K562 (cell line): Measurements from ENCODE around the gene JPH3.

Experiments used
- CBX2 ChIP-seq: fragments of 200-600 bp; sonication (generic); IDR thresholded peaks from one replicate; pipeline ENCODE4 v1.6.1; 2012; ENCODE audit warnings: mild to moderate bottlenecking, low read length, inconsistent platforms; ENCODE audit not compliant: insufficient read depth, poor library complexity, severe bottlenecking
- CTCF ChIP-seq, 3 experiments: IDR thresholded peaks in 2 of 3; conservative IDR thresholded peaks in 1 of 3; 2 replicates each; pipeline ENCODE4 v1.5.1; 2011 to 2012; ENCODE audit warnings: low read length in 3 of 3, mild to moderate bottlenecking in 3 of 3, control low read depth in 2 of 3, improper control_type of control experiment in 1 of 3, inconsistent platforms in 1 of 3, low read depth in 1 of 3, mixed read lengths in 1 of 3, moderate library complexity in 1 of 3; ENCODE audit not compliant: insufficient read depth in 2 of 3
- IRF1 ChIP-seq: sonication (generic); formaldehyde crosslinking; IDR thresholded peaks from 2 replicates; pipeline ENCODE4 v1.8.0; 2022; ENCODE audit warnings: missing genetic modification reagents, mild to moderate bottlenecking, borderline replicate concordance
- MBD2 ChIP-seq: sonication (generic); IDR thresholded peaks from 2 replicates; pipeline ENCODE4 v1.6.1; 2016; ENCODE audit warnings: low read depth, borderline replicate concordance
- RBM17 ChIP-seq: fragments of 200-400 bp; formaldehyde crosslinking; IDR thresholded peaks from 2 replicates; pipeline ENCODE4 v1.6.1; 2017; ENCODE audit warnings: low read depth, mild to moderate bottlenecking, low read length, borderline replicate concordance
- RFX5 ChIP-seq: IDR thresholded peaks from 2 replicates; pipeline ENCODE4 v1.6.1; 2011; ENCODE audit warnings: low read depth, mild to moderate bottlenecking, improper control_type of control experiment, low read length
- SETDB1 ChIP-seq: IDR thresholded peaks from one replicate; pipeline ENCODE4 v1.6.1; 2012; ENCODE audit warnings: low read length, control low read depth, inconsistent platforms
- ZBTB1 ChIP-seq: sonication (generic); formaldehyde crosslinking; IDR thresholded peaks from 2 replicates; pipeline ENCODE4 v1.8.1; 2023; ENCODE audit warnings: missing genetic modification reagents, low read depth, mild to moderate bottlenecking, borderline replicate concordance
- ZNF589 ChIP-seq: fragments of 200-800 bp; sonication (Bioruptor generic); IDR thresholded peaks from 2 replicates; pipeline ENCODE4 v1.6.1; 2016; ENCODE audit warnings: low read depth, missing genetic modification characterization, missing compliant biosample characterization
- ZZZ3 ChIP-seq: fragments of 450-650 bp; IDR thresholded peaks from 2 replicates; pipeline ENCODE4 v1.6.1; 2016; ENCODE audit warnings: antibody characterized with exemption, mild to moderate bottlenecking, moderate library complexity

- peak; percentile 53 to 58 (median 57); a peak in 5 of 6 replicates for TF ChIP-seq CTCF (IDR thresholded peaks at IDR 0.05 in 2 of 3, conservative IDR thresholded peaks at IDR 0.05 in 1 of 3; ENCODE audit: insufficient read depth in 2 of 3, low read depth in 1 of 3, low read length in 3 of 3)
- no peak for TF ChIP-seq IRF1 (CRISPR knock-in tag)
- no peak for TF ChIP-seq RFX5
- TF ChIP-seq ZBTB1 (CRISPR knock-in tag), result no peak
- TF ChIP-seq RBM17, result no peak
- TF ChIP-seq CBX2, result no peak
- no peak for TF ChIP-seq ZZZ3
- TF ChIP-seq SETDB1, result no peak
- TF ChIP-seq ZNF589, result no peak
- TF ChIP-seq MBD2, result no peak
Observed at GRCh38 chr16:87653234-87653633, 50.9 kb downstream of the JPH3 start.
